GM19099 (cell line): ENCODE data around the gene RBSN.

ENCODE experiments used
- POLR2A ChIP-seq: IDR thresholded peaks from 3 replicates; pipeline ENCODE4 v1.6.1; 2011; ENCODE audit warnings: low read depth; ENCODE audit not compliant: insufficient read length; ENCODE audit errors: extremely low read depth

The RBSN gene

DNA sequence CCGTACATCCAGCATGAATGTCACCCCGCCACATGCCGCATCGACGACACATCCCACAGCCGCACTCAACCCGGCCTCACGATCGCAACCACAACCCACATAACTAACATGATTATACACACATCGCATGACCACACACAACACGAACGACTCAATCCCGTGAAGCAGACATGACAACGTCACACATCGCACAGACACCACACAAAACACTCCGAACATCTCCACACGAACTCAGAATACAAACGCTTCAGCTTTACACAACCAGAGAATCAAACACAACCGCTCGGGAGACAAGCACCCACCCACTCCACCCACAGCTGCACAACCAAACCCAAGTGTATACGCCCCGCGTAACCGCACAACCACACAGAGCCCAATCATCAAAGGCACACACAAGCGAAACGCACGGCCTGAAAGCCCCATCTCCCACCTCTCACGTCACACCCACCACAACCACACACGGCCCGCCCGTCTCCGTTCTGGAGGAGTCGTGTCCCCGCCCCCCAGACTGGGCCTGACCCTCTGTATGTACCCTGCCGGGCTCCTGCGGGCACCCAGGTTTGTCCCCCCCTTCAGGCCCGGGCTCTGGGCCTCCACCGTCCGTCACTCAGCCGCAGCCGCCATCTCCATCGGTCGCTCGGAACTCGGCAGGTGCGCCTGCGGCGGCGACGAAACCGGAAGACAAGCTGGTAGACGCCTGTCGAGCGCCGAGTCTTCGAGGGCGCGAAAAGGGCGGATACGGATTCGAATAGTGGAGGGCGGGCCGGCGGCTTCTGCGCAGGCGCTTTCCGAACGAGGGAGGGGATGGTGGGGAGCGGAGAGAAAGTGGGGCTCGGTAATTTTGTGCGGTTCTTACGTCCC lies at the start of gene RBSN:
Gene RBSN, minus strand, starts transcription at position 646 of the 861 bp plus-strand sequence. CDS start 3,028 bp downstream, outside the sequence.
- TF ChIP-seq POLR2A: peak; percentile 92

GRCh38 chr3:15148614-15149013 lies 49.7 kb upstream of the RBSN start:
- no peak for TF ChIP-seq POLR2A

GRCh38 chr3:15122398-15122797 lies 23.4 kb upstream of the RBSN start:
- no peak for TF ChIP-seq POLR2A

DNA sequence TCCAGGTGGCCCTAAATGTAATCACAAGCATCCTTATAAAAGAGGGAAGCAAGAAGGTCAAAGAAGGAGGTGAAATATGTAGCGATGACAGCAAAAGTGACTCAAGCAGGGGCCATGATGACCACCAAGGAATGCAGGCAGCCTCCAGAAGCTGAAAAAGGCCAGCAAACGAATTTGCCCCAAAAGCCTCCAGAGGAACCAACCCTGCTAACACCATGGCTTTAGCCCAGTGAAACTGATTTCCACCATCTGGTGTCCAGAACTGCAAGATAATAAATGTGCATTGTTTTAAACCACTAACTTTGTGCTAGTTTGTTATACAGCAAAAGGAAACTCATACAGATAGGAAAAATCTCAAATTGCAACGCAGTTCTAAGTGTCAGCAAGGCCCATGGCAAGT lies 23.0 kb upstream of the RBSN start:
- TF ChIP-seq POLR2A: no peak

DNA sequence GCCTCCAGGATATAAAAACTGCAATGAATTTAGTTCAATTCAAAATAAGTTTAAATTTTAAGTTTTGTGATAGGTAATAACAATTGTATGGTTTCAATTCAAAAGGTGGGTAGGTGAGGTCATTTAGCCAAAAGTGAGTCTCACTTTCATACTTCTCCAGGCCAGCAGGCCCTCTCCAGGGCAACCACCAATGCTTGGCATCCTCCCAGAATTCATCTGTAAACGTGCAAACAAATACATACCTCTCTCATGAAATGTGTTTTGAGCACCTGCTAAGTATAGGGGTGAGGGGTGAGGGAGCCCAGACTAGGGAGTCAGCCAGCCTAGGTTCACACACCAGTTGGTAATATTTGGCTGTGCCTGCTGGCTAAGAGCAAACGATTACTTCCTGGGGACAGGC lies 22.0 kb upstream of the RBSN start:
- no peak for TF ChIP-seq POLR2A

DNA sequence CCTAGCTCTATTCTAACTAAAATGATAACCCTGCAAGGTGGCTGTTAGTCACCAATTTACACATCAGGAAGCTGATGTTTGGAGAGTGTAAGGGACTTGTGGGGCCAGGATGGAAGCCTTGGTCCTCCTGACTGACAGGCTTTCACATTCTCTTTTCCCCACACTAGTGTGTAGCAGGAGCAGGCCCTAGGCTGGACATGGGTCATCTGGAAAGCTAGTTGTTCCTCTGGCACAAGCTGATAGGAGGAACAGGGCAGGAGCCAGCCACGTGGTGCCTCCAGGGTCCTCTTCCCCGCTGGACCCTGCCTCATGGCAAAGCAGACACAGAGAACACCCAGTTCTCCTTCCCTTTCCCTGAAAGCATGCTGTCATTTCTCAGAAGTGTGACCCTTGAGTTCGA lies 18.1 kb upstream of the RBSN start:
- TF ChIP-seq POLR2A: no peak

DNA sequence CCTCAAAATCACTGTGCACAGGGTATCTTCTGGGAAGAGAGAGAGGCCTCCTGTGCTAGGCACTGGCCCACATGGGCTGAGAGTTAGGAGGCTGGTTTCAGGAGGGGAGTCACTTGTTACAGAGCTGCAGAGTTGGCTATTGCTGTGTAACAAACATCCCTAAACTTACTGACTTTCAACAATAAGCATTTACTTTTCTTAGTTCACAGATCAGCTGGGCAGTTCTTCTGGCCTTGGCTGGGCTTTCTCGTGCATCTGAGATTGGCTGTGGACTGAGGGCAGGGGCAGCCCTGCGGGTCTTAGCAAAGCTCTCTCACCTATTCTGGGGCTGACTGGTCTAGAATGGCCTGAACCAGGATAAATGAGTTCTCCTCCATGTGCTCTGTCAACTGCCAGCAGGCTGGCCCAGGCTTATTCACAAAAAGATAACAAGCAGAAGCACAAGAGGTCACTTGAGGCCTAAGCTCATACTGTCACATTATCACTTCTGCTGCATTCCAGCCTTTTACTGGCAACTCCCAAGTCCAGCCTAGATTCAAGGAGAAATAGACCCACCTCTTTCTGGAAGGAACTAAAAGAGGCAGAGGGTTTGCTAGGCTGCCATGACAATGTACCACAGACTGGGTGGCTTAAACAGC lies 17.2 kb upstream of the RBSN start:
- TF ChIP-seq POLR2A: no peak

GRCh38 chr3:15114466-15115358 lies 15.8 kb upstream of the RBSN start:
- no peak for TF ChIP-seq POLR2A

DNA sequence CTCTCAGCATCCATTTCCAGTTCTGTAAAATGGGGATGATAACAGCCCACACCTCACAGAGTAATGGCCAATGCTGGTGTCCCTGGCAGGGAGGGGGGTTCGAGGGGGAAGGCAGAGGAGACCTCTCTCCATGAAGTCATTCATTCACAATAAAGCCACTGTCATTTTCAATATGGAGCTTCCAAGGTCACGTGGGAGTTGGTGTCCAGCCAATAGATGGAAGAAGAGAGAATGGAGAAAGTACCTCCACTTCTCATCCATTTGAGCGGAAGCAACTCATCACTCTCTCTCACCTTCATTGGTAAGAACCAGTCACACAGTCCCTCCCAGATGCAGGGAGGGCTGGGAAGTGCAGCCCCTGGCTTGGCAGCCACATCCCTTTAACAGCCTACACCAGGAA lies 14.9 kb upstream of the RBSN start:
- TF ChIP-seq POLR2A: no peak

DNA sequence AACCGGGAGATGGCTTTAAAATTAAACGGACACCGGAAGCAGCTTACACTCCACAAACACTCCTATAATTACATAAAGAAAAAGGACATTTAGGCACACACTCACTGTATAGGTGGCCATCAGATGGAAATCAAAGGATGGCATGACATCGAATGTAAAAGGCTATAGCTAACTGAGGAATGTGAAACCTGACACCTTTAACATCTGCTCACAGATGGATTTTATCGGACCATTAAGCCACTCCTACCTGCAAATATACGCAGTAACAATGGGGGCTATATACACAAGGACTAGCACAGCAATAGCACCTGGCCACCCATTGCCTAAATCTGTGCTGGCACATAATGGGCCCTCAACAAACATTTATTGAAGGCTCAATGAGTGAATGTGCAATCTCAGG lies 14.5 kb upstream of the RBSN start:
- no peak for TF ChIP-seq POLR2A

DNA sequence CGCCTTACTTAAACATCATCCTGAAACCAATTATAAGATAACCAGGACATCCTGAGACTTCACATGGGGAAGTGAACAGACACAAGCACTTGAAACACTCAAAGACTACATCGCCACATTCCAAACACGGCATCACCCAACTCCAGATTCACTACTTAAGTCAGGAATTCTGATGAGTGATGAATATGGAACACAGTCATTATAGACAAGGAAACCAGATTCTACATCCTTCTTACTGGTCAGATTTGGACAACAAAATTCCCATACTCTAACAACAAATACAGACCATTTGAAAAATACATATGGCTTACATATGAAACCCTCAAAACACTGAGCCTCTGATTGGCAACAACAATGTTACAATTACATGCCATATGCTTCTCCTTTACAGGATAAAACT lies 13.1 kb upstream of the RBSN start:
- no peak for TF ChIP-seq POLR2A

DNA sequence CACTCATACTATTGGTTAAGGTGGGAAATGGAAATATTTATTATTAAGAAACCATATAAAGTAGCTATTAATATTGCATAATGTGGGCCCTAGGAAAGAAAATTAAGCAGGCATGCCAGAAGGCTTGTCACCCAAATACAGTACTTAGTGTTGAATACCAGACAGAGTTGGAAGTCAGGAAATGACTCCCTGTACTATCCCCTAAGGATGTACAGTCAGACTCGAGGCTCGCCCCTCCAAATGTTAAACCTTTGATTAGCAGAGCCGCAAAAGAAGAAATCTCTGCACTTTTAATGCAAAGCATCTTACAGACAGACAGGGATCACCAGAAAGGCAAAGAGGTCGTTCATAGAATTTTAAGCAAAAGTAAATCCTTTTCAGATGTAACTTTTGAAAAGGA lies 11.3 kb upstream of the RBSN start:
- no peak for TF ChIP-seq POLR2A

GRCh38 chr3:15108869-15109268 lies 9.9 kb upstream of the RBSN start:
- TF ChIP-seq POLR2A: no peak

DNA sequence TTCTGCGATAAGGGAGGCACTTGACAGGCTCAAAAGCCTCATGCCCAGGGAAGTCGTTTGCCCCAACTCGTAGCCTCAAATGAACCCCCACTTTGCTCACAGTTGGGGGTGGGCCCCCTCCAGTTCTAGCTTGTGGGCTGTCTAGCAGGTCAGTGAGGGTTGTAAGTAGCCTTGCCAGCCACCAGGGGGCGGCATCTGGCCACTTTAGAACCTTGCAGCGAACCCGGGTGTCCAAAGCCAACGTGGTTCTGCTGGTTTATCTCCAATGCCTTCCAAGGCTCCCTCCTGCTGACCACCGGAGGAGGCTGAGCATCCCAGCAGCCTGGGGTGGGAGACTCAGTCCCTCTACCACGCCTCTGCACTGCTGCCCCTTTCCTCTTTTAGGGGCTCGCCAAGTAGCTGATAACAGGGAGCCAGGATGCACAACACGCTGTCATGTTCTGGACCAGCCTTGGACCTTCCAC lies 9.2 kb upstream of the RBSN start:
- TF ChIP-seq POLR2A: no peak

GRCh38 chr3:15107075-15107947 lies 8.4 kb upstream of the RBSN start:
- TF ChIP-seq POLR2A: no peak

DNA sequence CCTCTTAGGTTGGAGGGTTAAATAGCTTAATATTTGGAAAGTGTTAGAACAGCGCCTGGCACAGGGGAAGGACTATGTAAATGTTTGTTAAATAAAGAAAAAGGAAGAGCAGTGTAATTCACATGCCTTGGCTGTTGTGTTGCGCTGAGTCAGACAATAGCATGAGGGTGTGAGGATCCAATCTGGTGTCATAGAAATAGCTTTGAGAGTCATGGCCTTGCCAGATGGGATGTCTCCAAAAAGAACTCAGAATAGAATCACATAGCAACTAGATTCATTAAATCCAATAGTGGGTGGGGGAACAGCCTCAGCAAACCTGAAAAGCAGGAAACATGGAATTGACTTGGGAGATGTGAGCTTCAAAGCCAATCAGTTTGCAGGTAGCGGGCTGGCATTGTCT lies 3.9 kb upstream of the RBSN start:
- TF ChIP-seq POLR2A: no peak
